ENCODE data around the gene HS3ST5.

The HS3ST5 gene

DNA sequence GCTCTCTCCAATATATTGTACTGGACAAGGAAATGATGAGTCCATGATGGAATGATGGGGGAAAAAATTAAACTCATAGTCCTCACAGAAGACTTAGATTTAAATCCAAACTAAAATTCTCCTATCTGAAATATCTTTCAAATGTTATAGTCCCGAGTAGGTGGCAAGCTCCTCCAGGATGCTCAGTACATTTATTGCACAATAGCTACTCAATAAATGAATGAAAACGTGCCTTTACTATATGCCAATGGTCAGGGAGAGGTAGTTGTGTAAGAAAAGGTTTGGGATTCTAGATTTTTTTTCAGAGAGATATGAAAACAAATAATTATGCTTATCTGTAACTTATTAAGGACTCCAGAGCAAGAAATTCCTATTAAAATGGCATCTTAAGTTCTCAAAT, 32.8 kb downstream of the HS3ST5 start:
- Histone ChIP-seq H3K79me2 (ENCODE audit: low read length) (no peaks in the 10 kb centered on the region), H2AFZ (ENCODE audit: low read length) (no peak overlapping the region)

GRCh38 chr6:114304304-114304887, 38.4 kb downstream of the HS3ST5 start:
- no peaks in the 10 kb centered on the region for H3K9me2 ChIP-seq (replicated peaks; ENCODE audit: insufficient read depth, low read length)

More for the DNA sequence above, 32.8 kb downstream of the HS3ST5 start:
- no peaks in the 10 kb centered on the region for H3K9me3 ChIP-seq (replicated peaks; ENCODE audit: insufficient read depth, low read length)
- H3F3A ChIP-seq (ENCODE audit: insufficient read depth, low read length), result no peaks in the 10 kb centered on the region
- no peaks in the 10 kb centered on the region for H4K20me1 ChIP-seq (ENCODE audit: insufficient read depth, low read length)
- no peak for DNase-seq
- H3K27me3 ChIP-seq (replicated peaks; ENCODE audit: insufficient read depth, low read length), result no peaks in the 10 kb centered on the region
- no peaks in the 10 kb centered on the region for H3K9me2 ChIP-seq (replicated peaks; ENCODE audit: insufficient read depth, low read length)
- no peak overlapping the region for H3K9ac ChIP-seq (ENCODE audit: low read length)
- TF ChIP-seq EZH2 (optimal IDR thresholded peaks at IDR 0.05; ENCODE audit: low read depth, low read length) (no peak), CTCF (IDR thresholded peaks at IDR 0.05; ENCODE audit: low read length) (no peak), EZH2phosphoT487 (IDR thresholded peaks at IDR 0.05; ENCODE audit: low read length) (no peak)
- H3K27ac ChIP-seq (ENCODE audit: low read length), result no peak overlapping the region
- H3K4me3 ChIP-seq (ENCODE audit: low read length), result no peak overlapping the region
- H3K36me3 ChIP-seq (replicated peaks; ENCODE audit: insufficient read depth, low read length), result no peaks in the 10 kb centered on the region
- no peak overlapping the region for H3K4me2 ChIP-seq (ENCODE audit: low read depth, low read length)
- no peaks in the 10 kb centered on the region for H3K4me1 ChIP-seq (ENCODE audit: low read length)

GRCh38 chr6:114301596-114302219, 41.1 kb downstream of the HS3ST5 start:
- Histone ChIP-seq H3K79me2 (ENCODE audit: low read length) (no peaks in the 10 kb centered on the region), H3K9me2 (replicated peaks; ENCODE audit: insufficient read depth, low read length) (no peaks in the 10 kb centered on the region), H3K36me3 (replicated peaks; ENCODE audit: insufficient read depth, low read length) (no peaks in the 10 kb centered on the region), H3K4me1 (ENCODE audit: low read length) (no peaks in the 10 kb centered on the region), H3K4me3 (ENCODE audit: low read length) (no peak overlapping the region), H4K20me1 (ENCODE audit: insufficient read depth, low read length) (no peaks in the 10 kb centered on the region), H2AFZ (ENCODE audit: low read length) (no peak overlapping the region), H3K9ac (ENCODE audit: low read length) (no peak overlapping the region), H3K4me2 (ENCODE audit: low read depth, low read length) (no peak overlapping the region), H3F3A (ENCODE audit: insufficient read depth, low read length) (no peaks in the 10 kb centered on the region), H3K27ac (ENCODE audit: low read length) (no peak overlapping the region), H3K9me3 (replicated peaks; ENCODE audit: insufficient read depth, low read length) (no peaks in the 10 kb centered on the region), H3K27me3 (replicated peaks; ENCODE audit: insufficient read depth, low read length) (no peaks in the 10 kb centered on the region)
- no peak for DNase-seq
- TF ChIP-seq EZH2phosphoT487 (IDR thresholded peaks at IDR 0.05; ENCODE audit: low read length) (no peak), EZH2 (optimal IDR thresholded peaks at IDR 0.05; ENCODE audit: low read depth, low read length) (no peak), CTCF (IDR thresholded peaks at IDR 0.05; ENCODE audit: low read length) (no peak)

More at GRCh38 chr6:114304304-114304887, 38.4 kb downstream of the HS3ST5 start:
- Histone ChIP-seq H3K27ac (ENCODE audit: low read length) (no peak overlapping the region), H3K79me2 (ENCODE audit: low read length) (no peaks in the 10 kb centered on the region), H3K36me3 (replicated peaks; ENCODE audit: insufficient read depth, low read length) (no peaks in the 10 kb centered on the region), H3K4me1 (ENCODE audit: low read length) (no peaks in the 10 kb centered on the region), H3K4me3 (ENCODE audit: low read length) (no peak overlapping the region), H4K20me1 (ENCODE audit: insufficient read depth, low read length) (no peaks in the 10 kb centered on the region), H3K27me3 (replicated peaks; ENCODE audit: insufficient read depth, low read length) (no peaks in the 10 kb centered on the region), H3K9me3 (replicated peaks; ENCODE audit: insufficient read depth, low read length) (no peaks in the 10 kb centered on the region), H2AFZ (ENCODE audit: low read length) (no peak overlapping the region), H3K9ac (ENCODE audit: low read length) (no peak overlapping the region), H3K4me2 (ENCODE audit: low read depth, low read length) (no peak overlapping the region), H3F3A (ENCODE audit: insufficient read depth, low read length) (no peaks in the 10 kb centered on the region)
- DNase-seq, result peak; percentile 17
- TF ChIP-seq CTCF (IDR thresholded peaks at IDR 0.05; ENCODE audit: low read length) (peak; percentile 42), EZH2 (optimal IDR thresholded peaks at IDR 0.05; ENCODE audit: low read depth, low read length) (no peak)

Measured in MM.1S (cell line).